HCT116 (cell line): ENCODE results near the gene NFKBIL1. TPM values are rescaled to one million over a fixed set of nuclear protein-coding genes. Genes with fewer than 3 reads are reported as not detected.

Source experiments
- ATAC-seq: fragments of 200-7000 bp; cut with Tn5 transposase; 2 replicates; pipeline ENCODE4 v1.9.1; 2020; ENCODE audit warnings: mild to moderate bottlenecking, moderate library complexity
- BruUV-seq: library from RNA; stranded (reverse); fragments of 400-500 nt; replicated peaks from 2 replicates; lab custom pipeline; 2021; lab: Mats Ljungman, UMichigan
- CTCF ChIA-PET: fragments of 300-600 bp; sonication (Branson Sonifier 250); formaldehyde crosslinking; loops from one replicate; lab custom pipeline; 2021; ENCODE audit warnings: antibody characterized with exemption; lab: Charles Lee
- POLR2A ChIA-PET: fragments of 300-600, 350-600 bp; sonication (Branson Sonifier 250); formaldehyde crosslinking; loops from one replicate; lab custom pipeline; 2021; ENCODE audit warnings: antibody characterized with exemption; lab: Charles Lee
- RAD21 ChIA-PET, 2 experiments: fragments of 300-600 bp; sonication (Branson Sonifier 250); formaldehyde crosslinking; loops; one replicate each; lab custom pipeline; 2023; ENCODE audit warnings: low total read pairs in 2 of 2; ENCODE audit not compliant: uncharacterized antibody in 2 of 2, unreplicated experiment in 2 of 2, low non-redundant PET in 1 of 2; lab: Charles Lee
- DNase-seq: peaks from one replicate; pipeline ENCODE4 v3.0.0-alpha.2; 2010; ENCODE audit warnings: low read depth, low spot score
- H2AFZ ChIP-seq: fragments of 200-600 bp; shearing (Covaris generic), sonication (generic); 2 replicates; pipeline ENCODE4 v1.6.1; 2017; ENCODE audit warnings: low read depth, mixed run types, mixed read lengths, antibody characterized with exemption, low read length; ENCODE audit not compliant: poor library complexity, severe bottlenecking
- H3K27ac ChIP-seq: 2 replicates; pipeline ENCODE4 v1.5.1; 2012; ENCODE audit warnings: low read depth, low read length
- H3K27me3 ChIP-seq: fragments of 200-600 bp; sonication (generic); 2 replicates; pipeline ENCODE4 v1.6.1; 2016; ENCODE audit warnings: mixed run types, low read length, mixed read lengths; ENCODE audit not compliant: insufficient read depth
- H3K36me3 ChIP-seq, 2 experiments: fragments of 200-500 bp in 1 of 2; fragments of 200-600 bp in 1 of 2; sonication (Bioruptor generic) in 1 of 2; sonication (generic) in 1 of 2; 2 replicates each; pipeline versions ENCODE4 v1.5.1 to v1.6.1; 2014 to 2016; ENCODE audit warnings: low read length in 2 of 2, inconsistent platforms in 1 of 2, mixed read lengths in 1 of 2, mixed run types in 1 of 2; ENCODE audit not compliant: insufficient read depth in 2 of 2, control insufficient read depth in 1 of 2
- H3K4me1 ChIP-seq, 2 experiments: fragments of 200-600 bp in 1 of 2; sonication (generic) in 1 of 2; 2 replicates each; pipeline versions ENCODE4 v1.5.1 to v1.6.1; 2012 to 2017; ENCODE audit warnings: low read length in 2 of 2, inconsistent platforms in 1 of 2, mild to moderate bottlenecking in 1 of 2, mixed read lengths in 1 of 2, mixed run types in 1 of 2, moderate library complexity in 1 of 2; ENCODE audit not compliant: insufficient read depth in 2 of 2, control insufficient read depth in 1 of 2
- H3K4me2 ChIP-seq: fragments of 200-600 bp; sonication (generic); 2 replicates; pipeline ENCODE4 v1.6.1; 2017; ENCODE audit warnings: mixed run types, low read length, mixed read lengths
- H3K4me3 ChIP-seq, 2 experiments: fragments of 200-600 bp in 1 of 2; sonication (generic) in 1 of 2; replicated peaks in 1 of 2; 2 replicates each; pipeline ENCODE4 v1.5.1; 2011 to 2016; ENCODE audit warnings: low read length in 2 of 2, control low read depth in 1 of 2, low read depth in 1 of 2, mild to moderate bottlenecking in 1 of 2, mixed read lengths in 1 of 2, mixed run types in 1 of 2
- H3K79me2 ChIP-seq: fragments of 200-600 bp; sonication (generic); 2 replicates; pipeline ENCODE4 v1.6.1; 2017; ENCODE audit warnings: mild to moderate bottlenecking, mixed run types, low read length, moderate library complexity, mixed read lengths; ENCODE audit not compliant: insufficient read depth
- H3K9ac ChIP-seq: fragments of 200-600 bp; sonication (generic); 2 replicates; pipeline ENCODE4 v1.6.1; 2016; ENCODE audit warnings: low read length, mixed read lengths
- H3K9me2 ChIP-seq: fragments of 200-600 bp; sonication (generic), shearing (Covaris generic); 2 replicates; pipeline ENCODE4 v1.6.1; 2017; ENCODE audit warnings: mixed run types, mild to moderate bottlenecking, moderate library complexity; ENCODE audit not compliant: insufficient read depth
- H3K9me3 ChIP-seq, 2 experiments: fragments of 200-500 bp in 1 of 2; fragments of 200-600 bp in 1 of 2; sonication (Bioruptor generic) in 1 of 2; sonication (generic) in 1 of 2; 2 replicates each; pipeline ENCODE4 v1.6.1; 2014 to 2017; ENCODE audit warnings: low read length in 2 of 2, mixed read lengths in 2 of 2, inconsistent platforms in 1 of 2, low read depth in 1 of 2, mild to moderate bottlenecking in 1 of 2, mixed run types in 1 of 2, moderate library complexity in 1 of 2; ENCODE audit not compliant: control insufficient read depth in 1 of 2, insufficient read depth in 1 of 2
- H4K20me1 ChIP-seq: fragments of 200-600 bp; sonication (generic), shearing (Covaris generic); 2 replicates; pipeline ENCODE4 v1.6.1; 2017; ENCODE audit warnings: mixed run types, mild to moderate bottlenecking, moderate library complexity; ENCODE audit not compliant: insufficient read depth
- CBX3 ChIP-seq: IDR thresholded peaks from 2 replicates; pipeline ENCODE4 v1.6.1; 2012; ENCODE audit warnings: low read depth
- POLR2AphosphoS5 ChIP-seq: IDR thresholded peaks from 2 replicates; pipeline ENCODE4 v1.6.1; 2011; ENCODE audit warnings: mild to moderate bottlenecking, low read depth, low read length, moderate library complexity
- ZFX ChIP-seq: fragments of 450-650 bp; IDR thresholded peaks from 2 replicates; pipeline ENCODE4 v1.6.1; 2017
- ZNF274 ChIP-seq: fragments of 200-500 bp; sonication (Bioruptor generic); IDR thresholded peaks from 2 replicates; pipeline ENCODE4 v1.6.1; 2014; ENCODE audit warnings: mild to moderate bottlenecking, low read depth, low read length, inconsistent platforms
- intact Hi-C: fragments of 100-400 bp; cut with micrococcal nuclease; formaldehyde crosslinking; loops from 2 replicates; pipeline ENCODE4 v1.10.0; 2022
- total RNA-seq: library from RNA; stranded (reverse); gene quantifications from one replicate; pipeline ENCODE4 v1.2.1, GENCODE V29; 2021; ENCODE audit not compliant: unreplicated experiment
- TF ChIP-seq, protein P1 (sequence below), 3 experiments: fragments of 200-600 bp in 1 of 3; sonication (generic) in 1 of 3; IDR thresholded peaks in 2 of 3; conservative IDR thresholded peaks in 1 of 3; 2 replicates each; pipeline ENCODE4 v1.5.1; 2012 to 2017; ENCODE audit warnings: low read depth in 2 of 3, low read length in 2 of 3, antibody characterized with exemption in 1 of 3, borderline replicate concordance in 1 of 3, control low read depth in 1 of 3, mild to moderate bottlenecking in 1 of 3, mixed read lengths in 1 of 3, mixed run types in 1 of 3, moderate library complexity in 1 of 3; ENCODE audit not compliant: insufficient read depth in 1 of 3
- TF ChIP-seq, protein P2 (sequence below): IDR thresholded peaks from 2 replicates; pipeline ENCODE4 v1.6.1; 2012

Gene NFKBIL1
- total RNA-seq, 1 experiment from 2014 or later: 26.6 TPM

DNA sequence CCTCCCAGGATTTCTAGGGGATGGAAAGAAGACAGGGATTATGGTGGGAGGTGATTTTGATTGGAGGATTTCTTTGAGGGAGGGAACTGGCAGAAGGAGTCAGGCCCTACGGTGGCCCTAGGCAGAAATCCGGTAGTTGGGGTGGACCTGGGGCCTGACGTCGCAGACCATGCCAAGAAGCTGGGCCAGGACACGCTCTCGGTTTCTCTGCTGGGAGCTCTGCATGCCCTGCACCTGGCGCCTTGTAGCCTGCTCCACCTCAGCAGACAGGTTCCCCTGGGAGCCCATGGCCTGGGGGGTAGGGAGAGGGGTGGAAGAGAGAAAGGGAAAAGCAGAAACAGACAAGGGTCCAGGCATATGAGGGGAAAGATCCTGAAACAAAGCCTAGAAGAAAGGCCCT is 2.1 kb upstream of the NFKBIL1 start:
- Histone ChIP-seq H3K4me3 (no peak overlapping the region), H3K27me3 (no peaks in the 10 kb centered on the region), H4K20me1 (peaks cover 8% of the 10 kb centered on the region; the same call in 1 of the 2 replicates), H3K9ac (no peak overlapping the region), H2AFZ (no peak overlapping the region), H3K36me3 (peaks cover 9% of the 10 kb centered on the region in 2 experiments), H3K79me2 (peaks cover 35% of the 10 kb centered on the region), H3K4me1 (peaks cover 22 to 36% of the 10 kb centered on the region in 2 experiments), H3K9me3 (no peaks in the 10 kb centered on the region), H3K27ac (no peak overlapping the region), H3K4me2 (no peak overlapping the region), H3K9me2 (no peaks in the 10 kb centered on the region)
- DNase-seq: no peak
- no TSS peak for BruUV-seq
- RAD21 ChIA-PET: no interaction called here
- POLR2A ChIA-PET: no interaction called here
- CTCF ChIA-PET: interaction anchor here (5.0 kb wide), 1 partner anchor 53 kb away, joined by 78 read pairs; no protein-coding TSS in a partner anchor
- no peak for TF ChIP-seq ZFX
- TF ChIP-seq ZNF274: no peak
- TF ChIP-seq, protein P1, sequence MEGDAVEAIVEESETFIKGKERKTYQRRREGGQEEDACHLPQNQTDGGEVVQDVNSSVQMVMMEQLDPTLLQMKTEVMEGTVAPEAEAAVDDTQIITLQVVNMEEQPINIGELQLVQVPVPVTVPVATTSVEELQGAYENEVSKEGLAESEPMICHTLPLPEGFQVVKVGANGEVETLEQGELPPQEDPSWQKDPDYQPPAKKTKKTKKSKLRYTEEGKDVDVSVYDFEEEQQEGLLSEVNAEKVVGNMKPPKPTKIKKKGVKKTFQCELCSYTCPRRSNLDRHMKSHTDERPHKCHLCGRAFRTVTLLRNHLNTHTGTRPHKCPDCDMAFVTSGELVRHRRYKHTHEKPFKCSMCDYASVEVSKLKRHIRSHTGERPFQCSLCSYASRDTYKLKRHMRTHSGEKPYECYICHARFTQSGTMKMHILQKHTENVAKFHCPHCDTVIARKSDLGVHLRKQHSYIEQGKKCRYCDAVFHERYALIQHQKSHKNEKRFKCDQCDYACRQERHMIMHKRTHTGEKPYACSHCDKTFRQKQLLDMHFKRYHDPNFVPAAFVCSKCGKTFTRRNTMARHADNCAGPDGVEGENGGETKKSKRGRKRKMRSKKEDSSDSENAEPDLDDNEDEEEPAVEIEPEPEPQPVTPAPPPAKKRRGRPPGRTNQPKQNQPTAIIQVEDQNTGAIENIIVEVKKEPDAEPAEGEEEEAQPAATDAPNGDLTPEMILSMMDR (IDR thresholded peaks at IDR 0.05 in 2 of 3, conservative IDR thresholded peaks at IDR 0.05 in 1 of 3; ENCODE audit: borderline replicate concordance in 1 of 3, insufficient read depth in 1 of 3, low read depth in 2 of 3, low read length in 2 of 3): no peak
- no peak for TF ChIP-seq POLR2AphosphoS5
- TF ChIP-seq, protein P2, sequence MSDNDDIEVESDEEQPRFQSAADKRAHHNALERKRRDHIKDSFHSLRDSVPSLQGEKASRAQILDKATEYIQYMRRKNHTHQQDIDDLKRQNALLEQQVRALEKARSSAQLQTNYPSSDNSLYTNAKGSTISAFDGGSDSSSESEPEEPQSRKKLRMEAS: no peak
- TF ChIP-seq CBX3: no peak
- ATAC-seq: no peak
- intact Hi-C loops: loop anchor here (10.0 kb wide), 1 partner anchor 290 kb away; no protein-coding TSS in a partner anchor
